Activated CD4-positive, alpha-beta T cell treated with anti-CD3 and anti-CD28 coated beads, Interleukin-2, amount 50 U/mL, for 24 hours (primary cell): Measurements from ENCODE around the gene RAMP1.

ENCODE experiments used
- DNase-seq, 2 donors: peaks; one replicate each; pipeline ENCODE4 v3.0.0-alpha.2; 2020; ENCODE audit warnings: low read depth in 1 of 2, low spot score in 1 of 2

Gene RAMP1

GRCh38 chr2:237894986-237895543, 35.6 kb downstream of the RAMP1 start:
- DNase-seq: no peak

GRCh38 chr2:237895544-237896506, 36.4 kb downstream of the RAMP1 start:
- DNase-seq: no peak

GRCh38 chr2:237896507-237896892, 37.1 kb downstream of the RAMP1 start:
- no peak for DNase-seq

- no peak for DNase-seq
Measured at GRCh38 chr2:237896956-237897355, 37.5 kb downstream of the RAMP1 start.

GRCh38 chr2:237898057-237898414, 38.6 kb downstream of the RAMP1 start:
- no peak for DNase-seq

- DNase-seq: no peak
Measured at GRCh38 chr2:237900891-237901831, 41.7 kb downstream of the RAMP1 start.

- no peak for DNase-seq
Measured at GRCh38 chr2:237901932-237902850, 42.8 kb downstream of the RAMP1 start.

GRCh38 chr2:237904831-237905599, 45.6 kb downstream of the RAMP1 start:
- no peak for DNase-seq

GRCh38 chr2:237907144-237907543, 47.7 kb downstream of the RAMP1 start:
- DNase-seq: no peak

- DNase-seq: no peak
Measured at GRCh38 chr2:237909075-237909695, 49.8 kb downstream of the RAMP1 start.

- no peak for DNase-seq
Measured at GRCh38 chr2:237909801-237910475, 50.5 kb downstream of the RAMP1 start.

GRCh38 chr2:237910576-237911362, 51.3 kb downstream of the RAMP1 start:
- DNase-seq: no peak

GRCh38 chr2:237911363-237912017, 52.1 kb downstream of the RAMP1 start:
- no peak for DNase-seq

- DNase-seq: no peak
Measured at GRCh38 chr2:237912271-237913192, 53.1 kb downstream of the RAMP1 start.

- no peak for DNase-seq
Measured at GRCh38 chr2:237913193-237913917, 53.9 kb downstream of the RAMP1 start.

- no peak for DNase-seq
Measured at GRCh38 chr2:237915576-237915975, 56.2 kb downstream of the RAMP1 start.
